ENCODE measurements around the gene RFX7.

GRCh38 chr15:56245871-56246814, 2.5 kb upstream of the RFX7 start:
- TF ChIP-seq, protein P1, sequence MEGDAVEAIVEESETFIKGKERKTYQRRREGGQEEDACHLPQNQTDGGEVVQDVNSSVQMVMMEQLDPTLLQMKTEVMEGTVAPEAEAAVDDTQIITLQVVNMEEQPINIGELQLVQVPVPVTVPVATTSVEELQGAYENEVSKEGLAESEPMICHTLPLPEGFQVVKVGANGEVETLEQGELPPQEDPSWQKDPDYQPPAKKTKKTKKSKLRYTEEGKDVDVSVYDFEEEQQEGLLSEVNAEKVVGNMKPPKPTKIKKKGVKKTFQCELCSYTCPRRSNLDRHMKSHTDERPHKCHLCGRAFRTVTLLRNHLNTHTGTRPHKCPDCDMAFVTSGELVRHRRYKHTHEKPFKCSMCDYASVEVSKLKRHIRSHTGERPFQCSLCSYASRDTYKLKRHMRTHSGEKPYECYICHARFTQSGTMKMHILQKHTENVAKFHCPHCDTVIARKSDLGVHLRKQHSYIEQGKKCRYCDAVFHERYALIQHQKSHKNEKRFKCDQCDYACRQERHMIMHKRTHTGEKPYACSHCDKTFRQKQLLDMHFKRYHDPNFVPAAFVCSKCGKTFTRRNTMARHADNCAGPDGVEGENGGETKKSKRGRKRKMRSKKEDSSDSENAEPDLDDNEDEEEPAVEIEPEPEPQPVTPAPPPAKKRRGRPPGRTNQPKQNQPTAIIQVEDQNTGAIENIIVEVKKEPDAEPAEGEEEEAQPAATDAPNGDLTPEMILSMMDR (IDR thresholded peaks at IDR 0.05; ENCODE audit: low read length): peak; percentile 100
- TF ChIP-seq EZH2 (IDR thresholded peaks at IDR 0.05; ENCODE audit: borderline replicate concordance, low read length): no peak
